GM12878 (cell line): ENCODE data around the gene P2RY11.

Experiments
- EZH2 ChIP-seq: IDR thresholded peaks from 2 replicates; pipeline ENCODE4 v1.6.1; 2012; ENCODE audit warnings: low read depth, mild to moderate bottlenecking, control low read depth, inconsistent platforms, low read length, borderline replicate concordance; ENCODE audit not compliant: control insufficient read depth
- MYC ChIP-seq: IDR thresholded peaks from 2 replicates; pipeline ENCODE4 v1.6.1; 2011; ENCODE audit warnings: mild to moderate bottlenecking, low read length, moderate library complexity, inconsistent platforms; ENCODE audit not compliant: insufficient read depth, insufficient replicate concordance, insufficient read length, severe bottlenecking
- SIN3A ChIP-seq: IDR thresholded peaks from 2 replicates; pipeline ENCODE4 v1.6.1; 2012; ENCODE audit warnings: low read depth, low read length, improper control_type of control experiment
- SUZ12 ChIP-seq: fragments of 200-600 bp; sonication (generic); IDR thresholded peaks from one replicate; pipeline ENCODE4 v1.6.1; 2018; ENCODE audit warnings: antibody characterized with exemption, mild to moderate bottlenecking; ENCODE audit not compliant: unreplicated experiment

- no peak for TF ChIP-seq SUZ12
- TF ChIP-seq EZH2 = no peak
- no peak for TF ChIP-seq SIN3A
- no peak for TF ChIP-seq MYC
Measured at GRCh38 chr19:10088949-10089554, 22.4 kb upstream of the P2RY11 start.
